Suprapubic skin (tissue), 4 donors: ENCODE data around the gene DUSP10. TPM values are rescaled to one million over a fixed set of nuclear protein-coding genes. Genes with fewer than 3 reads are reported as not detected.

Experiments used
- DNase-seq, 2 donors: peaks; one replicate each; pipeline ENCODE4 v3.0.0-alpha.2; 2019; ENCODE audit warnings: low spot score in 2 of 2
- H3K27ac ChIP-seq: fragments of 200-600 bp; sonication (generic); one replicate; pipeline ENCODE4 v1.5.1; 2019
- H3K27me3 ChIP-seq: fragments of 200-600 bp; sonication (generic); one replicate; pipeline ENCODE4 v1.5.1; 2019
- H3K36me3 ChIP-seq: fragments of 200-600 bp; sonication (generic); one replicate; pipeline ENCODE4 v1.5.1; 2019
- H3K4me1 ChIP-seq: fragments of 200-600 bp; sonication (generic); one replicate; pipeline ENCODE4 v1.5.1; 2019
- H3K4me3 ChIP-seq: fragments of 200-600 bp; sonication (generic); one replicate; pipeline ENCODE4 v1.5.1; 2019; ENCODE audit warnings: mild to moderate bottlenecking
- H3K9me3 ChIP-seq: fragments of 200-600 bp; sonication (generic); one replicate; pipeline ENCODE4 v1.5.1; 2019
- EP300 ChIP-seq: sonication (generic); formaldehyde crosslinking; IDR thresholded peaks from one replicate; pipeline ENCODE4 v1.6.1; 2017; ENCODE audit warnings: antibody characterized with exemption
- POLR2A ChIP-seq, 2 donors: fragments of 450-650 bp; IDR thresholded peaks; one replicate each; pipeline ENCODE4 v1.6.1; 2017; ENCODE audit warnings: antibody characterized with exemption in 2 of 2, mild to moderate bottlenecking in 2 of 2, moderate library complexity in 2 of 2
- POLR2AphosphoS5 ChIP-seq, 3 donors: sonication (generic); formaldehyde crosslinking; IDR thresholded peaks; one replicate each; pipeline ENCODE4 v1.6.1; 2017; ENCODE audit warnings: antibody characterized with exemption in 3 of 3
- whole genome bisulfite sequencing: methylation state at CpG from one replicate; pipeline ENCODE4 v1.1.5; 2018; 5-methylcytosine and 5-hydroxymethylcytosine counted together
- total RNA-seq, 4 donors: library from RNA; depleted of rRNA; stranded (reverse); fragments of >200 nt; gene quantifications; one replicate each; pipeline ENCODE4 v1.1.0, GENCODE V29; 2016
- TF ChIP-seq, protein P1 (sequence below), 2 donors: fragments of 200-600 bp in 1 of 2; fragments of 450-650 bp in 1 of 2; sonication (generic) in 1 of 2; IDR thresholded peaks; one replicate each; pipeline ENCODE4 v1.5.1; 2016 to 2019; ENCODE audit warnings: antibody characterized with exemption in 2 of 2, mild to moderate bottlenecking in 1 of 2, moderate library complexity in 1 of 2

Gene DUSP10
- total RNA-seq, 4 donors from 2014 or later = 9.5 to 18.6 (median 15.3) TPM

DNA sequence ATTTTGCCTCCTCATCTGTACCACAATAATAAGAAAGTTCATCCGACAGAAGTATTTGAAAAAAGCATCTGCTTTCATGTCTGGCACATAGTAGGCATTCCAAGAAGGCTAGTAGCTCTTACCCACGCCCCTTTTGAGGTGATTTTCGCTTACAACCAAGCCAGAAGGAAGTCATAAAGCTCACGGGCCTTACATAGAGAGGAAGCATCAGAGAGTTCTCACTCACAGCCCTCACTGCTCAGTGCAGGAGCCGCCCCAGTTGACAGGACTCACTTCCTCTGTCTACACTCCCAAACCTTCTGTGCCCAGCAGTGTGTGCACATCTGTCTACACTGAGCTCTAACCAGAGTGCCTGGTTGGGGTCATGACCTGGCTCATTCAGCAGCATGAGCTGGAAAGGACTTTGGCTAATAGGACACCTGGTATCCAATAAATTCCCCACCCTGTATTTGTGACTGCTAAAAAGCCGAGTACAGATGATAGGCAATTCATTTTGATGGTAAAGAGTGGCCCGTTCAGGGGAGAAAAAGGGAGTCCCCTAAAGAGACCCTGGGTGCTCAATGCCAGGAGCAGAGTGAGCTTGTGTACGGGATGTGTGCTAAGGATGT, 36.8 kb upstream of the DUSP10 start:
- H3K27ac ChIP-seq = no peak overlapping the region
- no peaks in the 10 kb centered on the region for H3K9me3 ChIP-seq
- TF ChIP-seq EP300 = no peak
- TF ChIP-seq POLR2AphosphoS5 (IDR thresholded peaks at IDR 0.05) = no peak
- TF ChIP-seq, protein P1, sequence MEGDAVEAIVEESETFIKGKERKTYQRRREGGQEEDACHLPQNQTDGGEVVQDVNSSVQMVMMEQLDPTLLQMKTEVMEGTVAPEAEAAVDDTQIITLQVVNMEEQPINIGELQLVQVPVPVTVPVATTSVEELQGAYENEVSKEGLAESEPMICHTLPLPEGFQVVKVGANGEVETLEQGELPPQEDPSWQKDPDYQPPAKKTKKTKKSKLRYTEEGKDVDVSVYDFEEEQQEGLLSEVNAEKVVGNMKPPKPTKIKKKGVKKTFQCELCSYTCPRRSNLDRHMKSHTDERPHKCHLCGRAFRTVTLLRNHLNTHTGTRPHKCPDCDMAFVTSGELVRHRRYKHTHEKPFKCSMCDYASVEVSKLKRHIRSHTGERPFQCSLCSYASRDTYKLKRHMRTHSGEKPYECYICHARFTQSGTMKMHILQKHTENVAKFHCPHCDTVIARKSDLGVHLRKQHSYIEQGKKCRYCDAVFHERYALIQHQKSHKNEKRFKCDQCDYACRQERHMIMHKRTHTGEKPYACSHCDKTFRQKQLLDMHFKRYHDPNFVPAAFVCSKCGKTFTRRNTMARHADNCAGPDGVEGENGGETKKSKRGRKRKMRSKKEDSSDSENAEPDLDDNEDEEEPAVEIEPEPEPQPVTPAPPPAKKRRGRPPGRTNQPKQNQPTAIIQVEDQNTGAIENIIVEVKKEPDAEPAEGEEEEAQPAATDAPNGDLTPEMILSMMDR (IDR thresholded peaks at IDR 0.05) = no peak
- TF ChIP-seq POLR2A (IDR thresholded peaks at IDR 0.05) = no peak
- no peak for DNase-seq
- 76% methylated on average over 8 of the region's 8 CpGs for WGBS
- H3K4me1 ChIP-seq = no peaks in the 10 kb centered on the region
- no peaks in the 10 kb centered on the region for H3K27me3 ChIP-seq
- H3K4me3 ChIP-seq = no peak overlapping the region
- H3K36me3 ChIP-seq = no peaks in the 10 kb centered on the region

DNA sequence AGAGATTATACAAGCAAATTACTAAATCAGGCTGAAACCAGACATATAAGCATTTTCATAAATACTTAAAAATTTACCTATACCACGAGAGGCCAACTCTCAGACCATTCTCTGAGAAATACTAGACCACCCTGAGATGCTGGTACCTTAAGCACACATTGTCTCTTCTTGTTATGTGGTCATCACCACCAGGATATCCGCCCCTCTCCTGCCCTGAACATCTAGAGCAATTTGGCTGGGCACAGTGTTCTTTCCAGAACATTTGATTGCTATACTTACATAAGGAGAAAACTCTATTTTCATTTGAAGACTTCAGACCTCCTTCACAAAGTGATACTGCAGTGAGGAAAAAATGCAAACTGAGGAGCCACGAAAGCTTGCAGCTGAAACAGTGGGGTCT, 36.2 kb upstream of the DUSP10 start:
- TF ChIP-seq POLR2AphosphoS5 (IDR thresholded peaks at IDR 0.05) (no peak), POLR2A (IDR thresholded peaks at IDR 0.05) (no peak), EP300 (no peak)
- TF ChIP-seq, protein P1 (IDR thresholded peaks at IDR 0.05) = no peak
- 86% methylated on average over 3 of the region's 3 CpGs for WGBS
- H3K36me3 ChIP-seq = no peaks in the 10 kb centered on the region
- no peak overlapping the region for H3K27ac ChIP-seq
- H3K27me3 ChIP-seq = no peaks in the 10 kb centered on the region
- no peak overlapping the region for H3K4me3 ChIP-seq
- no peak for DNase-seq
- no peaks in the 10 kb centered on the region for H3K4me1 ChIP-seq
- H3K9me3 ChIP-seq = no peaks in the 10 kb centered on the region

DNA sequence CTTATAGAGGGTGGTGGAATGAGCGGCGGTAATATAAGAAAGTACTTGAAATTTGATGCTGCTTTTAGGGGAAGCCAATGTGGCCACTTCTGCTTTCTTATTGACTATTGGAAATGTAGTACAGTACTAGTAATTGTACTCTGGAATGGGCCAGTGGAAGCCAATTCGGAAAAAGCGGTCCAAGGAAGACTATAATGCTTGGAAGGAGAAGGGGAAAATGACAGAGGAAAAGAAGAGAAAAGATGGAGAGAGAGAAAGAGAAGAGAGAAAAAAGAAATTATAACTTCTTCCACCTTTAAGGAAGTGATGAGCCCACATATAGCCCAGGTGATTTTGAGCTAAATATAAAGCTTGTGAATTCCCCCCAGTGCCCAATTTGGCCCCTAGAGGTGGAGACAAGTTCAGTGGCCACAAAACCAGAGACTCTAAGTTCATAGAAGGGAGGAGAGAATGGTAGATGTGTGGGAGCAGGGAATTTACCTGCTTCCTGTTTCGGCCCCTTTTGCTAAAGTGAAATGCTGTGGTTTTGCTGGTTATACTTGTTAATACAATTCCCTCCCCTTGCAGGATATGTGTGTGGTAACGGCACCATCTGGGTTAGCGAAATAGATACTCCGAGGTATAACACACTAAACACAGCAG, 35.7 kb upstream of the DUSP10 start:
- Histone ChIP-seq H3K36me3 (no peaks in the 10 kb centered on the region), H3K9me3 (no peaks in the 10 kb centered on the region), H3K4me3 (no peak overlapping the region), H3K27ac (no peak overlapping the region), H3K27me3 (no peaks in the 10 kb centered on the region), H3K4me1 (no peaks in the 10 kb centered on the region)
- no peak for DNase-seq
- WGBS = 89% methylated on average over 8 of the region's 8 CpGs
- TF ChIP-seq, protein P1 (IDR thresholded peaks at IDR 0.05) = no peak
- TF ChIP-seq POLR2AphosphoS5 (IDR thresholded peaks at IDR 0.05) = no peak
- TF ChIP-seq EP300 = no peak
- no peak for TF ChIP-seq POLR2A (IDR thresholded peaks at IDR 0.05)

DNA sequence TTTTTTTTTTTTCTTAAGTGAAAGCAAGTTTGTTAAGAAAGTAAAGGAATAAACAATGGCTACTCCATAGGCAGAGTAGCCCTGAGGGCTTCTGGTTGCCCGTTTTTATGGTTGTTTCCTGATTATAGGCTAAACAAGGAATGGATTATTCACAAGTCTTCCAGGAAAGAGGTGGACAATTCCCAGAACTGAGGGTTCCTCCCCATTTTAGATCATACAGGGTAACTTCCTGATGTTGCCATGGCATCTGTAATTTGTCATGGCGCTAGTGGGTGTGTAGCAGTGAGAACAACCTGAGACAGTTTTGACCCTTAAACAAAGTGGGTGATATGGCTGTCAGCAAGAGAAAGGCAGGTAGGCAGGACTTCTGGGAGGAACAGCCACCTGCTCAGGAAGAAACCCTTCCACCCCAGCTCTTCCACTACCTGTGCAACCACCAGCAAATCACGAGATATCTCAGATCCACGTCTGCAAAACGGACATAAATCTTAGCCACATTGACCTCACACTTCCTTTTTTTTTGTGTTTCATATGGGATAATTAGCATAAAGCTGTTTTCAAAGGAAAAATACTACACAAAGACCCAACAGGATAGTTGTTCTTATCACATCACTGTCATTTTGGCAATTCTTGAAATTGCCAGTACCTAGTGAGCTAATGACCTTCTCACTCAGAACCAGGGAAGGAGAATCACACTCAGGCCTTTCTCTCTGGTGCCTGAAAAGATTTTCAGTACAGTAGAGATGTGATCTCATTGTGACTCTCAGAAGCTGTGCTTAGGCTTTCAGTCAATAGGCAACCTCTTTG, 34.8 kb upstream of the DUSP10 start:
- Histone ChIP-seq H3K27ac (no peak overlapping the region), H3K36me3 (no peaks in the 10 kb centered on the region), H3K27me3 (no peaks in the 10 kb centered on the region), H3K4me1 (no peaks in the 10 kb centered on the region), H3K9me3 (no peaks in the 10 kb centered on the region), H3K4me3 (no peak overlapping the region)
- 62% methylated on average over 5 of the region's 5 CpGs for WGBS
- TF ChIP-seq, protein P1 (IDR thresholded peaks at IDR 0.05) = no peak
- TF ChIP-seq POLR2A (IDR thresholded peaks at IDR 0.05) (no peak), EP300 (no peak), POLR2AphosphoS5 (IDR thresholded peaks at IDR 0.05) (no peak)
- DNase-seq = no peak

DNA sequence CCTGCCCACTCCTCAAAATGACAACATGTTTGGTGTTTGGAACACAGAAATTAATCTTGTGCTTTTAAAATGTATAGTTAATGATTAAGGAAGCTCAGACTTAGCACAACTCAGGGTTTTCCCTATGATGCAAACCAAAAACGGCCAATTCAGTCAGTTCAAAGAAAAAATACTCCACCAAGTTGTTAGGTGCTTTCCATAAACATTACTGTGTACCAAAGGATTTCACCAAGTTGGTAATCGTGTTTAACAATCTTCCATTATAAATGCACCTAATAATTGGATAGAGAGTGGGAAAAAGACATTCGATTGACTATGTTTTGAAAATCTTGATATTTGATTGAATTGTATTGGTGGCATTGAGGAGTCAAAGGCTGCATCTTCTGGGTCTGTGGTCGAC, 33.3 kb upstream of the DUSP10 start:
- no peaks in the 10 kb centered on the region for H3K9me3 ChIP-seq
- H3K27ac ChIP-seq = no peak overlapping the region
- no peak for TF ChIP-seq POLR2A (IDR thresholded peaks at IDR 0.05)
- TF ChIP-seq EP300 = no peak
- no peak for TF ChIP-seq POLR2AphosphoS5 (IDR thresholded peaks at IDR 0.05)
- TF ChIP-seq, protein P1 (IDR thresholded peaks at IDR 0.05) = no peak
- DNase-seq = no peak
- WGBS = 83% methylated on average over 4 of the region's 4 CpGs
- H3K4me1 ChIP-seq = no peaks in the 10 kb centered on the region
- H3K4me3 ChIP-seq = no peak overlapping the region
- no peaks in the 10 kb centered on the region for H3K36me3 ChIP-seq
- no peaks in the 10 kb centered on the region for H3K27me3 ChIP-seq
